NCI-H460 (cell line): ENCODE measurements around the gene MRPL33. TPM values are rescaled to one million over a fixed set of nuclear protein-coding genes. Genes with fewer than 3 reads are reported as not detected.

Source experiments
- DNase-seq: peaks from one replicate; pipeline ENCODE4 v3.0.0-alpha.2; 2016; ENCODE audit warnings: low read depth; ENCODE audit errors: extremely low read depth
- total RNA-seq: library from RNA; depleted of rRNA; stranded (reverse); fragments of >200 nt; shearing (Covaris generic); gene quantifications from 2 replicates; pipeline ENCODE4 v1.2.3, GENCODE V29; 2014; rRNA removed

The MRPL33 gene
- total RNA-seq, 1 experiment from 2014 or later, result 248 TPM

- no peak for DNase-seq
These were observed 35.0 kb downstream of the MRPL33 start for GRCh38 chr2:27806311-27807059.

- DNase-seq, result peak; percentile 7
These were observed 36.0 kb downstream of the MRPL33 start for GRCh38 chr2:27807476-27807875.

- no peak for DNase-seq
These were observed 36.9 kb downstream of the MRPL33 start for GRCh38 chr2:27808418-27808817.

- DNase-seq, result no peak
These were observed 37.5 kb downstream of the MRPL33 start for GRCh38 chr2:27808984-27809383.

GRCh38 chr2:27809761-27810241 lies 38.3 kb downstream of the MRPL33 start:
- DNase-seq, result no peak

- DNase-seq, result no peak
These were observed 38.9 kb downstream of the MRPL33 start for GRCh38 chr2:27810455-27810854.

GRCh38 chr2:27811768-27812167 lies 40.2 kb downstream of the MRPL33 start:
- DNase-seq, result no peak

GRCh38 chr2:27814758-27815157 lies 43.2 kb downstream of the MRPL33 start:
- no peak for DNase-seq

GRCh38 chr2:27815860-27816438 lies 44.4 kb downstream of the MRPL33 start:
- no peak for DNase-seq

GRCh38 chr2:27822049-27822448 lies 50.5 kb downstream of the MRPL33 start:
- DNase-seq, result no peak

- DNase-seq, result no peak
These were observed 51.6 kb downstream of the MRPL33 start for GRCh38 chr2:27823135-27823534.

- DNase-seq, result no peak
These were observed 52.0 kb downstream of the MRPL33 start for GRCh38 chr2:27823569-27823968.

GRCh38 chr2:27824401-27824800 lies 52.9 kb downstream of the MRPL33 start:
- no peak for DNase-seq

- no peak for DNase-seq
These were observed 56.8 kb downstream of the MRPL33 start for GRCh38 chr2:27828305-27828704.

Other genes starting within 250 kb of the MRPL33 start
- gene ZNF512, start 188.7 kb upstream of the MRPL33 start, total RNA-seq, result 12.4 and 15.8 TPM in 2 replicates
- gene CCDC121, start 142.7 kb upstream of the MRPL33 start, total RNA-seq, result 3.8 and 4.6 TPM in 2 replicates
- gene GPN1, start 142.7 kb upstream of the MRPL33 start, total RNA-seq, result 35.0 and 39.5 TPM in 2 replicates
- gene SUPT7L, start 108.1 kb upstream of the MRPL33 start, total RNA-seq, result 39.6 and 42.2 TPM in 2 replicates
- gene SLC4A1AP, start 107.8 kb upstream of the MRPL33 start, total RNA-seq, result 37.4 and 42.4 TPM in 2 replicates
- 3.0 and 3.8 TPM in 2 replicates for gene RBKS, start 118.7 kb downstream of the MRPL33 start, total RNA-seq
- 58.8 and 61.1 TPM in 2 replicates for gene BABAM2, start 119.0 kb downstream of the MRPL33 start, total RNA-seq